ENCODE measurements around the gene RALGAPA2. TPM values are rescaled to one million over a fixed set of nuclear protein-coding genes. Genes with fewer than 3 reads are reported as not detected.

RALGAPA2 gene
- total RNA-seq, 1 experiment from 2014 or later, result 13.4 TPM

GRCh38 chr20:20740541-20740940 is 28.1 kb upstream of the RALGAPA2 start:
- H3K9me3 ChIP-seq (ENCODE audit: control insufficient read depth, insufficient read depth, low read depth, low read length), result no peaks in the 10 kb centered on the region
- no peaks in the 10 kb centered on the region for H3K36me3 ChIP-seq (ENCODE audit: control insufficient read depth, insufficient read depth, low read length)
- TF ChIP-seq TCF7L2 (IDR thresholded peaks at IDR 0.05; ENCODE audit: low read depth, low read length), result no peak
- no peak for TF ChIP-seq SIN3A (IDR thresholded peaks at IDR 0.05; ENCODE audit: borderline replicate concordance, insufficient read depth, low read depth, low read length)
- TF ChIP-seq CTCF (IDR thresholded peaks at IDR 0.05), result no peak
- no peak for TF ChIP-seq REST (IDR thresholded peaks at IDR 0.05; ENCODE audit: insufficient read depth in 1 of 2, low read depth in 2 of 2, low read length in 1 of 2)
- no peak for TF ChIP-seq POLR2AphosphoS5 (IDR thresholded peaks at IDR 0.05; ENCODE audit: low read depth, low read length)
- intact Hi-C loops (cut with micrococcal nuclease; ENCODE audit: unreplicated experiment), result no loop called here
- H3K27me3 ChIP-seq (ENCODE audit: control insufficient read depth, insufficient read depth, low read length), result peaks cover 2% of the 10 kb centered on the region; the same call in 1 of the 2 replicates
- no peak for DNase-seq (ENCODE audit: low read depth, low spot score)
- no TSS peak for BruUV-seq (replicated peaks)
- ChIA-PET POLR2A (no interaction called here), CTCF (no interaction called here)
- no peak for ATAC-seq
- in situ Hi-C loops (cut with HindIII; ENCODE audit: low pct_unique_long_range_greater_than_20kb, low sequenced_read_pairs), result no loop called here
- H3K27ac ChIP-seq (ENCODE audit: low read length), result no peak overlapping the region
- no peak overlapping the region for H3K4me3 ChIP-seq (ENCODE audit: low read depth in 2 of 2, low read length in 2 of 2)
- no peaks in the 10 kb centered on the region for H3K4me1 ChIP-seq (ENCODE audit: control insufficient read depth, insufficient read depth, low read length)

- Histone ChIP-seq H3K27ac (ENCODE audit: low read length) (no peak overlapping the region), H3K4me3 (ENCODE audit: low read depth in 2 of 2, low read length in 2 of 2) (no peak overlapping the region), H3K36me3 (ENCODE audit: control insufficient read depth, insufficient read depth, low read length) (no peaks in the 10 kb centered on the region), H3K4me1 (ENCODE audit: control insufficient read depth, insufficient read depth, low read length) (no peaks in the 10 kb centered on the region), H3K27me3 (ENCODE audit: control insufficient read depth, insufficient read depth, low read length) (peaks cover 2% of the 10 kb centered on the region; the same call in 1 of the 2 replicates), H3K9me3 (ENCODE audit: control insufficient read depth, insufficient read depth, low read depth, low read length) (no peaks in the 10 kb centered on the region)
- DNase-seq (ENCODE audit: low read depth, low spot score) (no peak), ATAC-seq (no peak)
- BruUV-seq (replicated peaks), result no TSS peak
- intact Hi-C loops (cut with micrococcal nuclease; ENCODE audit: unreplicated experiment), result no loop called here
- CTCF ChIA-PET, result no interaction called here
- in situ Hi-C loops (cut with HindIII; ENCODE audit: low pct_unique_long_range_greater_than_20kb, low sequenced_read_pairs), result no loop called here
- no peak for TF ChIP-seq POLR2AphosphoS5 (IDR thresholded peaks at IDR 0.05; ENCODE audit: low read depth, low read length)
- TF ChIP-seq TCF7L2 (IDR thresholded peaks at IDR 0.05; ENCODE audit: low read depth, low read length), result no peak
- TF ChIP-seq SIN3A (IDR thresholded peaks at IDR 0.05; ENCODE audit: borderline replicate concordance, insufficient read depth, low read depth, low read length), result no peak
- TF ChIP-seq CTCF (IDR thresholded peaks at IDR 0.05), result no peak
- TF ChIP-seq REST (IDR thresholded peaks at IDR 0.05; ENCODE audit: insufficient read depth in 1 of 2, low read depth in 2 of 2, low read length in 1 of 2), result no peak
- POLR2A ChIA-PET, result interaction anchor here (0.5 kb wide), 1 partner anchor 25 kb away, joined by 7 read pairs; the partner anchor contains the start of gene RALGAPA2
These were observed 24.7 kb upstream of the RALGAPA2 start for GRCh38 chr20:20737158-20737557.

All from Panc1 (cell line).